ENCODE results near the gene HTR2C. TPM values are rescaled to one million over a fixed set of nuclear protein-coding genes. Genes with fewer than 3 reads are reported as not detected.
A peak's percentile ranks its signal among the peaks of the same experiment; 100 is the strongest.

The HTR2C gene
- total RNA-seq, 1 donor from 2014 or later, result not detected

GRCh38 chrX:114626323-114626722, 42.4 kb downstream of the HTR2C start:
- FAIRE-seq, result no peak
- Histone ChIP-seq H3K4me2 (ENCODE audit: low read length) (no peak overlapping the region), H3K27me3 (ENCODE audit: insufficient read depth, low read length) (no peaks in the 10 kb centered on the region), H4K20me1 (ENCODE audit: insufficient read depth, low read length) (no peaks in the 10 kb centered on the region), H2AFZ (ENCODE audit: low read depth, low read length) (no peak overlapping the region), H3K36me3 (ENCODE audit: insufficient read depth, low read length) (no peaks in the 10 kb centered on the region), H3K9ac (ENCODE audit: low read length) (no peak overlapping the region), H3K27ac (ENCODE audit: low read depth, low read length) (no peak overlapping the region), H3K79me2 (ENCODE audit: insufficient read depth, low read length) (no peaks in the 10 kb centered on the region), H3K4me1 (ENCODE audit: insufficient read depth, low read length) (no peaks in the 10 kb centered on the region), H3K9me3 (ENCODE audit: insufficient read depth, low read depth, low read length) (no peaks in the 10 kb centered on the region), H3K4me3 (ENCODE audit: insufficient read depth, low read depth, low read length) (no peak overlapping the region)
- Mint-ChIP-seq H3K36me3 (ENCODE audit: low read depth, unreplicated experiment) (no peaks in the 10 kb centered on the region), H3K27ac (ENCODE audit: unreplicated experiment) (no peak overlapping the region), H3K9me3 (ENCODE audit: unreplicated experiment) (no peaks in the 10 kb centered on the region), H3K4me1 (ENCODE audit: low read depth, unreplicated experiment) (no peaks in the 10 kb centered on the region), H3K4me3 (ENCODE audit: unreplicated experiment) (no peak overlapping the region), H3K27me3 (ENCODE audit: low read depth, unreplicated experiment) (no peaks in the 10 kb centered on the region)
- no peak for TF ChIP-seq EZH2 (IDR thresholded peaks at IDR 0.05; ENCODE audit: insufficient read depth, low read length)
- peak; percentile 11 for TF ChIP-seq CTCF (IDR thresholded peaks at IDR 0.05; ENCODE audit: insufficient read depth, low read depth, low read length)
- no peak for DNase-seq (ENCODE audit: low read depth)

GRCh38 chrX:114635986-114636385, 52.1 kb downstream of the HTR2C start:
- FAIRE-seq (no peak), DNase-seq (ENCODE audit: low read depth) (no peak)
- no peak overlapping the region for H3K27ac Mint-ChIP-seq (ENCODE audit: unreplicated experiment)

More at GRCh38 chrX:114635986-114636385, 52.1 kb downstream of the HTR2C start:
- Histone ChIP-seq H3K27me3 (ENCODE audit: insufficient read depth, low read length) (no peaks in the 10 kb centered on the region), H3K27ac (ENCODE audit: low read depth, low read length) (no peak overlapping the region), H3K9me3 (ENCODE audit: insufficient read depth, low read depth, low read length) (no peaks in the 10 kb centered on the region), H3K4me2 (ENCODE audit: low read length) (no peak overlapping the region), H3K4me1 (ENCODE audit: insufficient read depth, low read length) (no peaks in the 10 kb centered on the region), H3K4me3 (ENCODE audit: insufficient read depth, low read depth, low read length) (no peak overlapping the region), H2AFZ (ENCODE audit: low read depth, low read length) (no peak overlapping the region), H4K20me1 (ENCODE audit: insufficient read depth, low read length) (no peaks in the 10 kb centered on the region), H3K9ac (ENCODE audit: low read length) (no peak overlapping the region), H3K36me3 (ENCODE audit: insufficient read depth, low read length) (no peaks in the 10 kb centered on the region), H3K79me2 (ENCODE audit: insufficient read depth, low read length) (no peaks in the 10 kb centered on the region)
- H3K9me3 Mint-ChIP-seq (ENCODE audit: unreplicated experiment), result no peaks in the 10 kb centered on the region
- no peak overlapping the region for H3K4me3 Mint-ChIP-seq (ENCODE audit: unreplicated experiment)
- no peak for TF ChIP-seq EZH2 (IDR thresholded peaks at IDR 0.05; ENCODE audit: insufficient read depth, low read length)
- no peak for TF ChIP-seq CTCF (IDR thresholded peaks at IDR 0.05; ENCODE audit: insufficient read depth, low read depth, low read length)
- H3K36me3 Mint-ChIP-seq (ENCODE audit: low read depth, unreplicated experiment), result no peaks in the 10 kb centered on the region
- no peaks in the 10 kb centered on the region for H3K27me3 Mint-ChIP-seq (ENCODE audit: low read depth, unreplicated experiment)
- no peaks in the 10 kb centered on the region for H3K4me1 Mint-ChIP-seq (ENCODE audit: low read depth, unreplicated experiment)

Measured in astrocyte (in vitro differentiated cells and primary cell).